HCT116 (cell line): Measurements from ENCODE around the gene EOMES.

Experiments used
- CEBPB ChIP-seq: IDR thresholded peaks from 2 replicates; pipeline ENCODE4 v1.6.1; 2012; ENCODE audit warnings: low read depth
- CTCF ChIP-seq, 3 experiments: fragments of 200-600 bp in 1 of 3; sonication (generic) in 1 of 3; IDR thresholded peaks in 2 of 3; conservative IDR thresholded peaks in 1 of 3; 2 replicates each; pipeline ENCODE4 v1.5.1; 2012 to 2017; ENCODE audit warnings: low read depth in 2 of 3, low read length in 2 of 3, antibody characterized with exemption in 1 of 3, borderline replicate concordance in 1 of 3, control low read depth in 1 of 3, mild to moderate bottlenecking in 1 of 3, mixed read lengths in 1 of 3, mixed run types in 1 of 3, moderate library complexity in 1 of 3; ENCODE audit not compliant: insufficient read depth in 1 of 3
- ELF1 ChIP-seq: IDR thresholded peaks from 2 replicates; pipeline ENCODE4 v1.6.1; 2012; ENCODE audit warnings: low read depth, borderline replicate concordance
- MAX ChIP-seq: IDR thresholded peaks from 2 replicates; pipeline ENCODE4 v1.6.1; 2012
- POLR2A ChIP-seq: IDR thresholded peaks from 2 replicates; pipeline ENCODE4 v1.7.0; 2011; ENCODE audit warnings: borderline replicate concordance; ENCODE audit not compliant: insufficient read depth, insufficient read length; ENCODE audit errors: extremely low read depth
- POLR2AphosphoS5 ChIP-seq: IDR thresholded peaks from 2 replicates; pipeline ENCODE4 v1.6.1; 2011; ENCODE audit warnings: mild to moderate bottlenecking, low read depth, low read length, moderate library complexity
- RAD21 ChIP-seq: IDR thresholded peaks from 2 replicates; pipeline ENCODE4 v1.6.1; 2012; ENCODE audit warnings: low read depth, mild to moderate bottlenecking
- REST ChIP-seq: IDR thresholded peaks from 2 replicates; pipeline ENCODE4 v1.6.1; 2012; ENCODE audit warnings: low read depth
- SIN3A ChIP-seq: IDR thresholded peaks from 2 replicates; pipeline ENCODE4 v1.6.1; 2012; ENCODE audit warnings: low read depth
- TCF7L2 ChIP-seq: IDR thresholded peaks from 2 replicates; pipeline ENCODE4 v1.7.0; 2011; ENCODE audit warnings: borderline replicate concordance, inconsistent platforms; ENCODE audit not compliant: insufficient read depth, insufficient read length; ENCODE audit errors: extremely low read depth

- TF ChIP-seq POLR2A (no peak), CTCF (IDR thresholded peaks at IDR 0.05 in 2 of 3, conservative IDR thresholded peaks at IDR 0.05 in 1 of 3; ENCODE audit: borderline replicate concordance in 1 of 3, insufficient read depth in 1 of 3, low read depth in 2 of 3, low read length in 2 of 3) (no peak), RAD21 (no peak), POLR2AphosphoS5 (no peak), SIN3A (no peak), TCF7L2 (no peak), REST (no peak), CEBPB (no peak), MAX (no peak), ELF1 (no peak)
Observed at GRCh38 chr3:27714146-27714526, 8.0 kb downstream of the EOMES start.
